ENCODE results near the gene CD2AP. TPM values are rescaled to one million over a fixed set of nuclear protein-coding genes. Genes with fewer than 3 reads are reported as not detected.

The CD2AP gene
- total and polyA plus RNA-seq, 7 donors = 17.7 to 80.2 (median 21.8) TPM

- Histone ChIP-seq H3K36me3 (no peaks in the 10 kb centered on the region), H3K27ac (peak overlapping the region in 1 of 4 donors; percentile 11), H3K4me1 (peaks cover 0 to 46% (median 23%) of the 10 kb centered on the region in 4 donors), H3K9me3 (no peaks in the 10 kb centered on the region), H3K27me3 (no peaks in the 10 kb centered on the region), H3K4me3 (no peak overlapping the region)
- no peak for DNase-seq
- 61 to 84% methylated on average over 3 of the region's 3 CpGs for WGBS, 2 donors
- no peak for TF ChIP-seq POLR2AphosphoS5 (IDR thresholded peaks at IDR 0.05)
- TF ChIP-seq CTCF (IDR thresholded peaks at IDR 0.05) = no peak
- TF ChIP-seq EP300 (IDR thresholded peaks at IDR 0.05) = no peak
- TF ChIP-seq POLR2A (IDR thresholded peaks at IDR 0.05) = no peak
- intact Hi-C loops (cut with DNase I) = no loop called here
Observed at GRCh38 chr6:47484616-47485015, 7.0 kb downstream of the CD2AP start.

GRCh38 chr6:47485083-47485482, 7.5 kb downstream of the CD2AP start:
- Histone ChIP-seq H3K4me1 (peaks cover 0 to 41% (median 21%) of the 10 kb centered on the region in 4 donors), H3K9me3 (no peaks in the 10 kb centered on the region), H3K27me3 (no peaks in the 10 kb centered on the region), H3K36me3 (no peaks in the 10 kb centered on the region), H3K27ac (peak overlapping the region in 1 of 4 donors; percentile 11), H3K4me3 (no peak overlapping the region)
- no peak for TF ChIP-seq POLR2AphosphoS5 (IDR thresholded peaks at IDR 0.05)
- TF ChIP-seq POLR2A (IDR thresholded peaks at IDR 0.05) = no peak
- TF ChIP-seq CTCF (IDR thresholded peaks at IDR 0.05) = no peak
- no peak for TF ChIP-seq EP300 (IDR thresholded peaks at IDR 0.05)
- intact Hi-C loops (cut with DNase I) = no loop called here
- 72 to 88% methylated on average over 2 of the region's 2 CpGs for WGBS, 2 donors
- no peak for DNase-seq

- no peaks in the 10 kb centered on the region for H3K27me3 ChIP-seq
- no peak for DNase-seq
- no peak overlapping the region for H3K27ac ChIP-seq
- H3K4me3 ChIP-seq = no peak overlapping the region
- no peaks in the 10 kb centered on the region for H3K9me3 ChIP-seq
- no peaks in the 10 kb centered on the region for H3K36me3 ChIP-seq
- TF ChIP-seq POLR2A (IDR thresholded peaks at IDR 0.05) (no peak), POLR2AphosphoS5 (IDR thresholded peaks at IDR 0.05) (no peak), EP300 (IDR thresholded peaks at IDR 0.05) (no peak), CTCF (IDR thresholded peaks at IDR 0.05) (no peak)
- intact Hi-C loops (cut with DNase I) = no loop called here
- peaks cover 0 to 39% (median 21%) of the 10 kb centered on the region in 4 donors for H3K4me1 ChIP-seq
Observed at GRCh38 chr6:47485491-47486135, 8.0 kb downstream of the CD2AP start.

- Histone ChIP-seq H3K9me3 (no peaks in the 10 kb centered on the region), H3K4me1 (peaks cover 0 to 15% (median 8%) of the 10 kb centered on the region in 4 donors), H3K27me3 (no peaks in the 10 kb centered on the region), H3K36me3 (no peaks in the 10 kb centered on the region), H3K27ac (no peak overlapping the region), H3K4me3 (no peak overlapping the region)
- 66 to 90% methylated on average over 2 of the region's 2 CpGs for WGBS, 2 donors
- intact Hi-C loops (cut with DNase I) = no loop called here
- no peak for DNase-seq
- TF ChIP-seq CTCF (IDR thresholded peaks at IDR 0.05) = no peak
- TF ChIP-seq POLR2AphosphoS5 (IDR thresholded peaks at IDR 0.05) = no peak
- TF ChIP-seq EP300 (IDR thresholded peaks at IDR 0.05) = no peak
- no peak for TF ChIP-seq POLR2A (IDR thresholded peaks at IDR 0.05)
Observed at GRCh38 chr6:47489995-47490394, 12.4 kb downstream of the CD2AP start.

- Histone ChIP-seq H3K27me3 (no peaks in the 10 kb centered on the region), H3K4me3 (no peak overlapping the region), H3K4me1 (peaks cover 0 to 15% (median 7%) of the 10 kb centered on the region in 4 donors), H3K36me3 (no peaks in the 10 kb centered on the region), H3K27ac (no peak overlapping the region), H3K9me3 (no peaks in the 10 kb centered on the region)
- 95 to 96% methylated on average over 1 of the region's 1 CpG for WGBS, 2 donors
- no peak for TF ChIP-seq EP300 (IDR thresholded peaks at IDR 0.05)
- no peak for TF ChIP-seq POLR2A (IDR thresholded peaks at IDR 0.05)
- TF ChIP-seq CTCF (IDR thresholded peaks at IDR 0.05) = no peak
- TF ChIP-seq POLR2AphosphoS5 (IDR thresholded peaks at IDR 0.05) = no peak
- no peak for DNase-seq
- intact Hi-C loops (cut with DNase I) = no loop called here
Observed at GRCh38 chr6:47490676-47491075, 13.1 kb downstream of the CD2AP start.

Measured in sigmoid colon (tissue), 7 donors.